Anterior cingulate cortex (tissue), 58 donors: Measurements from ENCODE around the gene CNNM2.
"Not testable (repeated sequence)": the region's sequence is repeated elsewhere in the genome, so short reads cannot be mapped to it uniquely, and the experiment has no call there.

Experiments
- DNase-seq, 58 donors: peaks; one replicate each; lab custom pipeline; 2025; lab: John Stamatoyannopoulos, UW

Gene CNNM2

GRCh38 chr10:102919992-102920739, 2.1 kb downstream of the CNNM2 start:
- peak in 1 of 58 donors; percentile 0 for DNase-seq

- no peak for DNase-seq
Measured at GRCh38 chr10:102923601-102924000, 5.5 kb downstream of the CNNM2 start.

GRCh38 chr10:102926842-102927241, 8.7 kb downstream of the CNNM2 start:
- DNase-seq = no peak

GRCh38 chr10:102927311-102928010, 9.4 kb downstream of the CNNM2 start:
- no peak for DNase-seq

- not testable (repeated sequence) for DNase-seq
Measured at GRCh38 chr10:102928442-102928841, 10.3 kb downstream of the CNNM2 start.

- DNase-seq = no peak
Measured at GRCh38 chr10:102930720-102931119, 12.6 kb downstream of the CNNM2 start.

- no peak for DNase-seq
Measured at GRCh38 chr10:102931643-102932042, 13.5 kb downstream of the CNNM2 start.

GRCh38 chr10:102935505-102935904, 17.4 kb downstream of the CNNM2 start:
- DNase-seq = no peak

- no peak for DNase-seq
Measured at GRCh38 chr10:102935939-102936605, 18.0 kb downstream of the CNNM2 start.

GRCh38 chr10:102941401-102941800, 23.3 kb downstream of the CNNM2 start:
- no peak for DNase-seq

GRCh38 chr10:102945449-102945848, 27.4 kb downstream of the CNNM2 start:
- DNase-seq = no peak

GRCh38 chr10:102945962-102946361, 27.9 kb downstream of the CNNM2 start:
- no peak for DNase-seq

GRCh38 chr10:102946992-102947391, 28.9 kb downstream of the CNNM2 start:
- DNase-seq = no peak

- no peak for DNase-seq
Measured at GRCh38 chr10:102948176-102948575, 30.1 kb downstream of the CNNM2 start.

- no peak for DNase-seq
Measured at GRCh38 chr10:102948786-102949185, 30.7 kb downstream of the CNNM2 start.

- DNase-seq = no peak
Measured at GRCh38 chr10:102949916-102950315, 31.8 kb downstream of the CNNM2 start.

- no peak for DNase-seq
Measured at GRCh38 chr10:102951316-102951715, 33.2 kb downstream of the CNNM2 start.

- no peak for DNase-seq
Measured at GRCh38 chr10:102959360-102959759, 41.3 kb downstream of the CNNM2 start.

GRCh38 chr10:102960157-102960556, 42.1 kb downstream of the CNNM2 start:
- no peak for DNase-seq

GRCh38 chr10:102962267-102962666, 44.2 kb downstream of the CNNM2 start:
- DNase-seq = no peak

GRCh38 chr10:102962951-102963755, 45.1 kb downstream of the CNNM2 start:
- no peak for DNase-seq
